GM12878 (cell line): ENCODE data around the gene USP9X. TPM values are rescaled to one million over a fixed set of nuclear protein-coding genes. Genes with fewer than 3 reads are reported as not detected.
A peak's percentile ranks its signal among the peaks of the same experiment; 100 is the strongest.

Experiments used
- BACH1 ChIP-seq: fragments of 450-650 bp; IDR thresholded peaks from 2 replicates; pipeline ENCODE4 v1.6.1; 2017; ENCODE audit warnings: mild to moderate bottlenecking, borderline replicate concordance
- BRCA1 ChIP-seq: IDR thresholded peaks from 2 replicates; pipeline ENCODE4 v1.6.1; 2011; ENCODE audit warnings: low read depth, low read length, improper control_type of control experiment
- CEBPB ChIP-seq, 2 experiments: fragments of 150-350 bp in 1 of 2; IDR thresholded peaks; 2 replicates each; pipeline ENCODE4 v1.6.1; 2012 to 2014; ENCODE audit warnings: low read depth in 2 of 2, low read length in 2 of 2, borderline replicate concordance in 1 of 2, inconsistent platforms in 1 of 2
- CREB1 ChIP-seq: IDR thresholded peaks from 2 replicates; pipeline ENCODE4 v1.6.1; 2012; ENCODE audit warnings: low read depth, mild to moderate bottlenecking, inconsistent platforms
- E2F8 ChIP-seq: fragments of 450-650 bp; IDR thresholded peaks from 2 replicates; pipeline ENCODE4 v1.6.1; 2018; ENCODE audit warnings: mild to moderate bottlenecking, low read depth, moderate library complexity; ENCODE audit not compliant: partially characterized antibody
- EED ChIP-seq: sonication (generic); IDR thresholded peaks from 2 replicates; pipeline ENCODE4 v1.6.1; 2016; ENCODE audit warnings: antibody characterized with exemption, low read depth
- EP300 ChIP-seq, 2 experiments: fragments of 150-350 bp in 1 of 2; IDR thresholded peaks; 2 replicates each; pipeline ENCODE4 v1.6.1; 2011 to 2012; ENCODE audit warnings: low read depth in 2 of 2, low read length in 2 of 2, borderline replicate concordance in 1 of 2, improper control_type of control experiment in 1 of 2, inconsistent platforms in 1 of 2; ENCODE audit not compliant: control insufficient read depth in 1 of 2
- FOS ChIP-seq: IDR thresholded peaks from 3 replicates; pipeline ENCODE4 v1.6.1; 2011; ENCODE audit warnings: borderline replicate concordance; ENCODE audit not compliant: insufficient read length; ENCODE audit errors: extremely low read depth
- FOXK2 ChIP-seq: fragments of 450-650 bp; IDR thresholded peaks from 2 replicates; pipeline ENCODE4 v1.6.1; 2017; ENCODE audit warnings: mild to moderate bottlenecking, moderate library complexity
- JUND ChIP-seq: IDR thresholded peaks from 2 replicates; pipeline ENCODE4 v1.6.1; 2012; ENCODE audit warnings: low read depth, mild to moderate bottlenecking, low read length, improper control_type of control experiment, moderate library complexity
- MAX ChIP-seq: IDR thresholded peaks from 2 replicates; pipeline ENCODE4 v1.6.1; 2012; ENCODE audit warnings: low read depth, low read length, improper control_type of control experiment
- MYB ChIP-seq: fragments of 150-350 bp; IDR thresholded peaks from 2 replicates; pipeline ENCODE4 v1.6.1; 2014; ENCODE audit warnings: mild to moderate bottlenecking, low read depth, low read length, borderline replicate concordance
- MYC ChIP-seq: IDR thresholded peaks from 2 replicates; pipeline ENCODE4 v1.6.1; 2011; ENCODE audit warnings: mild to moderate bottlenecking, low read length, moderate library complexity, inconsistent platforms; ENCODE audit not compliant: insufficient read depth, insufficient replicate concordance, insufficient read length, severe bottlenecking
- PAX8 ChIP-seq: fragments of 450-650 bp; IDR thresholded peaks from 2 replicates; pipeline ENCODE4 v1.6.1; 2017; ENCODE audit warnings: mild to moderate bottlenecking, moderate library complexity
- RAD21 ChIP-seq: IDR thresholded peaks from 2 replicates; pipeline ENCODE4 v1.6.1; 2011; ENCODE audit warnings: mild to moderate bottlenecking, low read depth, low read length, moderate library complexity; ENCODE audit not compliant: insufficient read depth
- RUNX3 ChIP-seq: IDR thresholded peaks from 2 replicates; pipeline ENCODE4 v1.6.1; 2012; ENCODE audit warnings: low read length, inconsistent platforms
- SMC3 ChIP-seq: IDR thresholded peaks from 2 replicates; pipeline ENCODE4 v1.6.1; 2011; ENCODE audit warnings: low read length, improper control_type of control experiment, borderline replicate concordance
- SRF ChIP-seq, 2 experiments: IDR thresholded peaks; 2 replicates each; pipeline ENCODE4 v1.6.1; 2011; ENCODE audit warnings: low read depth in 2 of 2, low read length in 2 of 2, mild to moderate bottlenecking in 1 of 2, moderate library complexity in 1 of 2
- SUZ12 ChIP-seq: fragments of 200-600 bp; sonication (generic); IDR thresholded peaks from one replicate; pipeline ENCODE4 v1.6.1; 2018; ENCODE audit warnings: antibody characterized with exemption, mild to moderate bottlenecking; ENCODE audit not compliant: unreplicated experiment
- WRNIP1 ChIP-seq: IDR thresholded peaks from 2 replicates; pipeline ENCODE4 v1.6.1; 2011; ENCODE audit warnings: low read depth, low read length, improper control_type of control experiment, borderline replicate concordance
- ZZZ3 ChIP-seq: IDR thresholded peaks from 2 replicates; pipeline ENCODE4 v1.6.1; 2011; ENCODE audit warnings: low read depth; ENCODE audit not compliant: control insufficient read depth, insufficient read length
- polyA plus RNA-seq, 11 experiments: library from polyadenylated mRNA; depleted of rRNA in 4 of 11; unstranded in 6 of 11; stranded (reverse) in 5 of 11; fragments of >200 nt; fragmentation: Nextera tagmentation in 4 of 11; fragmentation: Illumina TruSeq in 1 of 11; extraction: Ambion mirVana in 4 of 11; extraction: Trizol in 1 of 11; gene quantifications; 1 replicate in 1 of 11; 2 replicates in 10 of 11; pipeline versions ENCODE4 v1.2.1 to v1.2.3, GENCODE V29; 2011 to 2016; ENCODE audit warnings: inconsistent platforms in 2 of 11, missing spikeins in 2 of 11, low read depth in 1 of 11
- total RNA-seq, 4 experiments: library from RNA; depleted of rRNA in 3 of 4; stranded (reverse); fragments of >200 nt in 3 of 4; fragmentation: Illumina TruSeq in 1 of 4; extraction: Trizol in 1 of 4; gene quantifications; 2 replicates each; pipeline versions ENCODE4 v1.2.1 to v1.2.3, GENCODE V29; 2013 to 2021
- TF ChIP-seq, protein P1 (sequence below): fragments of 450-650 bp; IDR thresholded peaks from 2 replicates; pipeline ENCODE4 v1.6.1; 2016; ENCODE audit warnings: mild to moderate bottlenecking, moderate library complexity, borderline replicate concordance
- TF ChIP-seq, protein P2 (sequence below): fragments of 450-650 bp; IDR thresholded peaks from 2 replicates; pipeline ENCODE4 v1.6.1; 2014; ENCODE audit warnings: mild to moderate bottlenecking

Gene USP9X
- total and polyA plus RNA-seq, 10 of the 15 experiments (the other 5 are each of a cell fraction or from before 2014, with no cell fraction given): 9.3 to 61.6 (median 31.7) TPM

DNA sequence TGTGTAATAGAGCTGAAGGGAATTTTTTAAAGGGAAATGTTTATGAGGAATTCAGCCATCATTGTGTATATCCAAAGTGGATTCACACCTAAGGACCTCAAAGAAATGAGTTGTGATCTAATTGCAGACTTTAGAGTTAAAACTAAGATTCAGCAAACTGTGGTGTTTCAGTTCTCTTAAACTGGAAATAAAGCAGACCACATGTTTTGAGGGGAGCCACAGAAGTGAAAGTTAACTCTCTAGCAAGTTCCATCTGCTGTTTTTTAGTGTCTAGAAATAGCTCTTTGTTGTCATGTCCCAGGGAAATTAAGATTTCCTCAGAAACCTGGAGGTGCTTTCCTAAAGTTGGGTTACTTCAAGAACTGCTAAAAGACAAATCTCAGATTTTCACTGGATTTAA, 151.4 kb downstream of the USP9X start (continued):
- TF ChIP-seq BRCA1 (no peak), EED (peak; percentile 61; the same call in 1 of the 2 replicates), MAX (no peak; the same call in 1 of the 2 replicates), FOS (no peak), E2F8 (no peak), MYB (no peak), RAD21 (no peak), WRNIP1 (no peak), FOXK2 (no peak), BACH1 (peak; percentile 51; the same call in 1 of the 2 replicates), RUNX3 (peak; percentile 94), SRF (IDR thresholded peaks at IDR 0.05; ENCODE audit: low read depth in 2 of 2, low read length in 2 of 2) (no peak), MYC (no peak), EP300 (IDR thresholded peaks at IDR 0.05; ENCODE audit: borderline replicate concordance in 1 of 2, control insufficient read depth in 1 of 2, low read depth in 2 of 2, low read length in 2 of 2) (peak; percentile 84 to 85), PAX8 (no peak), CEBPB (IDR thresholded peaks at IDR 0.05; ENCODE audit: borderline replicate concordance in 1 of 2, low read depth in 2 of 2, low read length in 2 of 2) (no peak), ZZZ3 (no peak), JUND (no peak), SMC3 (no peak), CREB1 (no peak), SUZ12 (no peak)
- TF ChIP-seq, protein P1, sequence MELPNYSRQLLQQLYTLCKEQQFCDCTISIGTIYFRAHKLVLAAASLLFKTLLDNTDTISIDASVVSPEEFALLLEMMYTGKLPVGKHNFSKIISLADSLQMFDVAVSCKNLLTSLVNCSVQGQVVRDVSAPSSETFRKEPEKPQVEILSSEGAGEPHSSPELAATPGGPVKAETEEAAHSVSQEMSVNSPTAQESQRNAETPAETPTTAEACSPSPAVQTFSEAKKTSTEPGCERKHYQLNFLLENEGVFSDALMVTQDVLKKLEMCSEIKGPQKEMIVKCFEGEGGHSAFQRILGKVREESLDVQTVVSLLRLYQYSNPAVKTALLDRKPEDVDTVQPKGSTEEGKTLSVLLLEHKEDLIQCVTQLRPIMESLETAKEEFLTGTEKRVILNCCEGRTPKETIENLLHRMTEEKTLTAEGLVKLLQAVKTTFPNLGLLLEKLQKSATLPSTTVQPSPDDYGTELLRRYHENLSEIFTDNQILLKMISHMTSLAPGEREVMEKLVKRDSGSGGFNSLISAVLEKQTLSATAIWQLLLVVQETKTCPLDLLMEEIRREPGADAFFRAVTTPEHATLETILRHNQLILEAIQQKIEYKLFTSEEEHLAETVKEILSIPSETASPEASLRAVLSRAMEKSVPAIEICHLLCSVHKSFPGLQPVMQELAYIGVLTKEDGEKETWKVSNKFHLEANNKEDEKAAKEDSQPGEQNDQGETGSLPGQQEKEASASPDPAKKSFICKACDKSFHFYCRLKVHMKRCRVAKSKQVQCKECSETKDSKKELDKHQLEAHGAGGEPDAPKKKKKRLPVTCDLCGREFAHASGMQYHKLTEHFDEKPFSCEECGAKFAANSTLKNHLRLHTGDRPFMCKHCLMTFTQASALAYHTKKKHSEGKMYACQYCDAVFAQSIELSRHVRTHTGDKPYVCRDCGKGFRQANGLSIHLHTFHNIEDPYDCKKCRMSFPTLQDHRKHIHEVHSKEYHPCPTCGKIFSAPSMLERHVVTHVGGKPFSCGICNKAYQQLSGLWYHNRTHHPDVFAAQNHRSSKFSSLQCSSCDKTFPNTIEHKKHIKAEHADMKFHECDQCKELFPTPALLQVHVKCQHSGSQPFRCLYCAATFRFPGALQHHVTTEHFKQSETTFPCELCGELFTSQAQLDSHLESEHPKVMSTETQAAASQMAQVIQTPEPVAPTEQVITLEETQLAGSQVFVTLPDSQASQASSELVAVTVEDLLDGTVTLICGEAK: no peak; the same call in 1 of the 2 replicates
- TF ChIP-seq, protein P2, sequence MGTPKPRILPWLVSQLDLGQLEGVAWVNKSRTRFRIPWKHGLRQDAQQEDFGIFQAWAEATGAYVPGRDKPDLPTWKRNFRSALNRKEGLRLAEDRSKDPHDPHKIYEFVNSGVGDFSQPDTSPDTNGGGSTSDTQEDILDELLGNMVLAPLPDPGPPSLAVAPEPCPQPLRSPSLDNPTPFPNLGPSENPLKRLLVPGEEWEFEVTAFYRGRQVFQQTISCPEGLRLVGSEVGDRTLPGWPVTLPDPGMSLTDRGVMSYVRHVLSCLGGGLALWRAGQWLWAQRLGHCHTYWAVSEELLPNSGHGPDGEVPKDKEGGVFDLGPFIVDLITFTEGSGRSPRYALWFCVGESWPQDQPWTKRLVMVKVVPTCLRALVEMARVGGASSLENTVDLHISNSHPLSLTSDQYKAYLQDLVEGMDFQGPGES: no peak
